SH-SY5Y (cell line): ENCODE measurements around the gene PLAAT2.

Source experiments
- GATA2 ChIP-seq: IDR thresholded peaks from 2 replicates; pipeline ENCODE4 v1.6.1; 2011; ENCODE audit warnings: mild to moderate bottlenecking, low read depth, low read length
- GATA3 ChIP-seq: IDR thresholded peaks from 2 replicates; pipeline ENCODE4 v1.6.1; 2011; ENCODE audit warnings: low read depth, mild to moderate bottlenecking, low read length, moderate library complexity

DNA sequence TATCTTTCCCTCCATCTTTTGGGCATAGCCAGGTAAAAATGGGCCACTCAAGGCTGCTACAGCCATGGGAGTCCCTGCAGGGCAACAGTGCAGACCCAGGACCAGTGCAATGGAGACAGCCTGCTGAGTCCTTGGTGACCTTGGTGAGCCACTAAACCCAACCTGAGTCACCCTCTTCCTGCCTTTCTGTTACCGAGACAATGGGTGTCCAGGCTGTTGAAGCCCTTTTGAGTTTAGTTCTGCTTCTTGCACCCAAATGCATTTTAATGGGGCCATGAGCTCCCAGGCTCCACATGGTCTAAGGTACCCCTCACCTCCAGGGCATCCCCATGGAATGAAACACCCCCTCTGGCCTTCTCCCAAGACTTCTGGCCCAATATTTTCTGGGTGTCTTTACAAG lies 27.4 kb downstream of the PLAAT2 start:
- TF ChIP-seq GATA2 (no peak), GATA3 (no peak)
